NT2/D1 (cell line): Measurements from ENCODE around the gene RNPEP.
"Not testable (repeated sequence)": the region's sequence is repeated elsewhere in the genome, so short reads cannot be mapped to it uniquely, and the experiment has no call there.

Experiments used
- DNase-seq: peaks from one replicate; pipeline ENCODE4 v3.0.0-alpha.2; 2011; ENCODE audit warnings: low read depth, low spot score
- H3K27me3 ChIP-seq: 2 replicates; pipeline ENCODE4 v1.6.0; 2011; ENCODE audit warnings: mild to moderate bottlenecking; ENCODE audit not compliant: insufficient read length, insufficient read depth
- H3K36me3 ChIP-seq: 2 replicates; pipeline ENCODE4 v1.6.1; 2011; ENCODE audit warnings: mild to moderate bottlenecking, low read length, mixed read lengths; ENCODE audit not compliant: insufficient read depth, insufficient read length
- H3K4me1 ChIP-seq: 2 replicates; pipeline ENCODE4 v1.5.1; 2011; ENCODE audit not compliant: insufficient read depth, insufficient read length
- H3K4me3 ChIP-seq: 2 replicates; pipeline ENCODE4 v1.5.1; 2011; ENCODE audit warnings: low read depth; ENCODE audit not compliant: insufficient read length
- H3K9ac ChIP-seq: 2 replicates; pipeline ENCODE4 v1.6.0; 2011; ENCODE audit warnings: low read depth; ENCODE audit not compliant: insufficient read length
- H3K9me3 ChIP-seq: 2 replicates; pipeline ENCODE4 v1.5.1; 2011; ENCODE audit warnings: mild to moderate bottlenecking, low read length; ENCODE audit not compliant: insufficient read depth
- SUZ12 ChIP-seq: IDR thresholded peaks from 2 replicates; pipeline ENCODE4 v1.6.1; 2011; ENCODE audit not compliant: insufficient read length, insufficient read depth; ENCODE audit errors: extremely low read depth
- YY1 ChIP-seq: IDR thresholded peaks from 2 replicates; pipeline ENCODE4 v1.6.1; 2011; ENCODE audit not compliant: insufficient read length, insufficient read depth
- ZNF274 ChIP-seq: IDR thresholded peaks from 2 replicates; pipeline ENCODE4 v1.6.1; 2011; ENCODE audit warnings: mild to moderate bottlenecking, low read depth, low read length

RNPEP gene

GRCh38 chr1:201947697-201948008, 34.8 kb upstream of the RNPEP start:
- TF ChIP-seq SUZ12 (no peak), YY1 (no peak), ZNF274 (no peak)
- no peak for DNase-seq
- Histone ChIP-seq H3K27me3 (peaks cover 25% of the 10 kb centered on the region), H3K9ac (no peak overlapping the region), H3K4me3 (no peak overlapping the region), H3K36me3 (no peaks in the 10 kb centered on the region), H3K4me1 (peaks cover 8% of the 10 kb centered on the region), H3K9me3 (no peaks in the 10 kb centered on the region)

DNA sequence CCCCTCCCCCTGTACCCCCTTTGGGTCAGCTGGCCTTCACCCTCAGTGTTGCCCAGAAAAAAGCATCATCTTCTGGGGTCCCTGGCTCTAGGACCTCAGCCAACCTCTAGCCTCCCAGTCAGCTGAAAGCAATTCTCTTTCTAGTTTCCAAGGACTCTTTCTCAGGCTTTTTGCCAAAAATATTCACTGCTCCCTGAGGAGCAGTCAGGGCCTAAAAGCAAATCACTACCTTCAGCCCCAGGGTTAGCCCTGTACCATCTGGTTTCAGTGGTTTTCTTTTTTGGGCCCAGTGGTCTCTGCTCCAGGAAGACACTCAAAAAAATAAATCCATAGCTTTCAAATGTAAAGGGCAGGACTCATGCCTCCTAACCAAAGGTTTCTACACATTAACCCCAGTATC, 33.0 kb upstream of the RNPEP start:
- Histone ChIP-seq H3K27me3 (peaks cover 25% of the 10 kb centered on the region), H3K9ac (peak overlapping the region; percentile 6), H3K4me1 (peaks cover 10% of the 10 kb centered on the region), H3K4me3 (no peak overlapping the region), H3K9me3 (no peaks in the 10 kb centered on the region), H3K36me3 (no peaks in the 10 kb centered on the region)
- TF ChIP-seq YY1 (no peak), SUZ12 (no peak), ZNF274 (no peak)
- no peak for DNase-seq

- H3K4me3 ChIP-seq: peak overlapping the region; percentile 100
- peak overlapping the region; percentile 100 for H3K9ac ChIP-seq
- H3K27me3 ChIP-seq: no peaks in the 10 kb centered on the region
- TF ChIP-seq YY1: no peak
- TF ChIP-seq ZNF274: no peak
- no peak for TF ChIP-seq SUZ12
- H3K36me3 ChIP-seq: peaks cover 25% of the 10 kb centered on the region
- peaks cover 2% of the 10 kb centered on the region for H3K4me1 ChIP-seq
- H3K9me3 ChIP-seq: no peaks in the 10 kb centered on the region
- no peak for DNase-seq
Observed at GRCh38 chr1:201954263-201955008, 28.0 kb upstream of the RNPEP start.

- peak; percentile 90 for TF ChIP-seq YY1
- no peak for TF ChIP-seq SUZ12
- Histone ChIP-seq H3K27me3 (no peaks in the 10 kb centered on the region), H3K9ac (peak within 1 kb of the TSS; percentile 100), H3K4me3 (peak within 1 kb of the TSS; percentile 100), H3K9me3 (no peaks in the 10 kb centered on the region), H3K4me1 (peaks cover 2% of the 10 kb centered on the region), H3K36me3 (peaks cover 33% of the 10 kb centered on the region)
- peak; percentile 97 for DNase-seq
Observed at GRCh38 chr1:201955009-201955728, 27.3 kb upstream of the RNPEP start, which contains the start of gene TIMM17A. TSS of gene TIMM17A (plus strand) at chr1:201955503. CDS start at chr1:201955527, 24 bp downstream.

DNA sequence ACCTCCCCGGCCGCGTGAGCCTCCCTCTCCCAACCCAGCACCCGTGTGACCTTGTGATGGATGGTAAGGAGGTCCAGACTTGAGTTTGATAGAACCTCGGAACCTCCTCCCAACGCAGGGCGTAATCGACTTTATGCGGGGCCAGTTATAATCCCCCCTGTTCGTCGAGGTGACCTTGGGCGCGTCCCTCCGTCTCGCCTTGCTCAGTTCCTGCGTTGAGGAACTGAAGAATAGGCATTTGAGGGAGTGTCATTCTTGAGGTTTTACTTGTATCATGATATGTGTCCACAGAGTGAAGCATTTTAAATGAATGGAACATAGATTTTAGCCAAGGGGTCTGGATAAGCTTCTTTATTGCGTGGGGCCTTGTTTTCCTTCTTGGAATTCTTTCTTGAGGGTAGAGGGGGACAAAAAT, 26.7 kb upstream of the RNPEP start:
- peak overlapping the region; percentile 100 for H3K4me3 ChIP-seq
- H3K4me1 ChIP-seq: peaks cover 2% of the 10 kb centered on the region
- H3K27me3 ChIP-seq: no peaks in the 10 kb centered on the region
- H3K9ac ChIP-seq: peak overlapping the region; percentile 100
- no peaks in the 10 kb centered on the region for H3K9me3 ChIP-seq
- DNase-seq: no peak
- peaks cover 38% of the 10 kb centered on the region for H3K36me3 ChIP-seq
- TF ChIP-seq YY1 (no peak), SUZ12 (no peak), ZNF274 (no peak)

GRCh38 chr1:201958348-201958747, 24.1 kb upstream of the RNPEP start:
- Histone ChIP-seq H3K4me1 (peaks cover 2% of the 10 kb centered on the region), H3K9me3 (no peaks in the 10 kb centered on the region), H3K36me3 (peaks cover 63% of the 10 kb centered on the region), H3K4me3 (no peak overlapping the region), H3K27me3 (no peaks in the 10 kb centered on the region), H3K9ac (no peak overlapping the region)
- DNase-seq: no peak
- TF ChIP-seq SUZ12: no peak
- TF ChIP-seq ZNF274: no peak
- TF ChIP-seq YY1: no peak

- H3K27me3 ChIP-seq, H3K9ac ChIP-seq, H3K4me3 ChIP-seq, DNase-seq, H3K9me3 ChIP-seq, H3K4me1 ChIP-seq: not testable (repeated sequence)
- H3K36me3 ChIP-seq: peaks cover 92% of the 10 kb centered on the region
Observed at GRCh38 chr1:201962382-201962781, 20.1 kb upstream of the RNPEP start.

DNA sequence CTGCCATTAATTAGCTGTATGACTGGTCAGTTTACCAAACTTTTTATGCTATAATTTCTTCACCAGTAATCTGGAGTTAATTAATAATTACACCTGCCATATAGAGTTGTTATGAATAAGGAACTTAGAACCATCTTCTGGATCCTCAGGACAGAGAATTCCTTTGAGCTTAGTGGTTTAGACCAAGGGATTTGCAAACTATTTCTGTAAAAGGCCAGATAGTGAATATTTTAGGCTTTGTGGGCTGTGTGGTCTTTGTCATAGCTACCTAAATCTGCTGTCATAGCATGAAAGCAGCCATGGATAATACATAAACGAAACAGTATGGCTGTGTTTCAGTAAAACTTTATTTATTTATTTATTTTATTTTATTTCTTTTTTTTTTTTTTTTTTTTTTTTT, 18.2 kb upstream of the RNPEP start:
- no peaks in the 10 kb centered on the region for H3K9me3 ChIP-seq
- no peaks in the 10 kb centered on the region for H3K4me1 ChIP-seq
- no peak overlapping the region for H3K4me3 ChIP-seq
- DNase-seq: no peak
- no peaks in the 10 kb centered on the region for H3K27me3 ChIP-seq
- TF ChIP-seq SUZ12: no peak
- TF ChIP-seq YY1: no peak
- no peak for TF ChIP-seq ZNF274
- H3K36me3 ChIP-seq: peaks cover 93% of the 10 kb centered on the region
- H3K9ac ChIP-seq: no peak overlapping the region
